Measurements from ENCODE around the gene CSH2.

Gene CSH2

DNA sequence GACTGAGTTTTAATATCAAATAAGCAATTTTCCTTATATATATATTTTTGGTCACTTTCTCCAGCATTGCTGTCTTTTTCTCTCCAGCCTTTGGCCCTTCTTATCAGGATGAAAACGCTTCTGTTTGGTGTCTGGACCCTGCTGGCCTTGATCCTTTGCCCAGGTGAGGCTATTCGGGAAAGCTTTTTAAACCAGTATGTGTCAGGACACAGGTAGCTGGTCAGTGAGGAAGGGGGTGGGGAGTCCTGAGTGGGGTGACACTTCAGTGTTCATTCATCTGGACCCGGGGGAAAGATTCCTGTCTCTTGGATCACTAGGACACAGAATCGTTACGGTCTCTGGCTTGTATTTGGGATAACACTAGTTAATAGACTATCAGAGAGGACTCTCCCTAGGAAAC lies 18.8 kb downstream of the CSH2 start:
- DNase-seq, result no peak

DNA sequence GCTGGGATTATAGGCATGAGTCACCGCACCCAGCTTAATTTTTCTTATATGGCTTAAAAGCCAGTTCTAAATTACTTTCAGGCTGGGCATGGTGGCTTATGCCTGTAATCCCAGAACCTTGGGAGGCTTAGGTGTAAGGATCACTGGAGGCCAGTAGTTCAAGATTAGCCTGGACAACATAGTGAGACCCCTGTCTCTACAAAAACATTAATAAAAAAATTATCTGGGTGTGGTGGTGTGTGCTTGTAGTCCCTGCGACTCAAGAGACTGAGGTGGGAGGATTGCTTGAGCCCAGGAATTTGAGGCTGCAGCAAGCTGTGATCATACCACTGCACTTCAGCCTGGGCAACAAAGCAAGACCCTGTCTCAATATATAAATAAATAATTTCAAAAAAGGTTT lies 20.2 kb downstream of the CSH2 start:
- no peak for DNase-seq

DNA sequence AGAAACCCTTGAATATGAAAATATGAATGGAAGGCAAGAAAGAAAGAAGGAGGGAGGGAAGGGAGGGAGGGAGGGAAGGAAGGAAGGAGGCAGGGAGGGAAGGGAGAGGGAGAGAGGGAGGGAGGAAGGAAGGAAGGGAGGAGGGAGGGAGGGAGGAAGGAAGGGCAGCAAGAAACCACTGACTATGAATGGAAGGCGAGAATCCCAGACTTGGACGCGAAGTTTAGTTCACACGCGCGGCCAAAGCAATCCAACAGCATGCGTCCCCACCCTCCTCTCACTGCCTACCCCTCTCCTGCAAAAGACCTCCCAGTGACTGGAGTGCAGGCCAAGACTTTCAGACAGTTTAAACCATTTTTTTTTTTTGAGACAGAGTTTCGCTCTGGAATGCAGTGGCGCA lies 23.1 kb downstream of the CSH2 start:
- no peak for DNase-seq

DNA sequence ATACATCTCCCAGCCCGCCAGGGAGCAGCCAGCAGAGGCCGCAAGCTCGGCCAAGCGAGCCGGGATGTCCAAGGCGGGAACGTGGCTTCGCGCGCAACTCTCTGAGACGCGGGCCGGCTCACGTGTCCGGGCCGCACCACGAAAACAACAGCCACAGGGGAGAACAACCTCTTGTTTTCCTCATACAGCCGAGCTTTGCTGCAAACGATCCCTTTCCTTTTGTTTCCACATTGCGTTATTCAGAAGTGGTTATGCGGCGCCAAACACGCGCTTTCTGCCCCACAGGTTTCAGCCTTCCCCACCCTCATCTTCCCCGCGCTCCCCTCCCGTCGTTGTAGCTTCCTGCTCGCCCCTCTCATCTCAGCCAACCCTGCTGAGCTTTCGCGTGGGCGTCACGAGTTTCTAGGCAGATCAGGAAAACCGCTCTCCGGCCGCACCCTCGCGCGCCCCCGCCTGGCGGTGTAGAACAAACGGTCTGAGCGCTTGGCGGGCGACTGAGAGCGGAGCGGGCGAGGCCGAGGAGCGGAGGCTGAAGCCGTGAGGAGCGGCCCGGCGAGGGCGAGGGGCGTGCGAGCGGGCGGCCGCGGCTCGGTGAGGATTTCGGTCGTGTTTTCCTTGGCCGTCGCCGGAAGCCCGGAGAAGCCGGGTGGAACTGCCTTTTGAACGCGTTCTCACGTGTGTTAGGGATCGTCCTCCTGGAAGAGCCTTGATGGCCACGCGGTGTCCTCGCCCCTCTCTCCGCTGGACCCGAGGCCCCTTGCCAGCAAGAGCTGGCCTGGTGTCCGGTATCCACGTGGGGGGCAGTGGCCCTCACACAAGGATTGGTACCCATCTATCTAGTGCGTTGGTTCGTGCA lies 24.4 kb downstream of the CSH2 start:
- DNase-seq, result peak; percentile 88

DNA sequence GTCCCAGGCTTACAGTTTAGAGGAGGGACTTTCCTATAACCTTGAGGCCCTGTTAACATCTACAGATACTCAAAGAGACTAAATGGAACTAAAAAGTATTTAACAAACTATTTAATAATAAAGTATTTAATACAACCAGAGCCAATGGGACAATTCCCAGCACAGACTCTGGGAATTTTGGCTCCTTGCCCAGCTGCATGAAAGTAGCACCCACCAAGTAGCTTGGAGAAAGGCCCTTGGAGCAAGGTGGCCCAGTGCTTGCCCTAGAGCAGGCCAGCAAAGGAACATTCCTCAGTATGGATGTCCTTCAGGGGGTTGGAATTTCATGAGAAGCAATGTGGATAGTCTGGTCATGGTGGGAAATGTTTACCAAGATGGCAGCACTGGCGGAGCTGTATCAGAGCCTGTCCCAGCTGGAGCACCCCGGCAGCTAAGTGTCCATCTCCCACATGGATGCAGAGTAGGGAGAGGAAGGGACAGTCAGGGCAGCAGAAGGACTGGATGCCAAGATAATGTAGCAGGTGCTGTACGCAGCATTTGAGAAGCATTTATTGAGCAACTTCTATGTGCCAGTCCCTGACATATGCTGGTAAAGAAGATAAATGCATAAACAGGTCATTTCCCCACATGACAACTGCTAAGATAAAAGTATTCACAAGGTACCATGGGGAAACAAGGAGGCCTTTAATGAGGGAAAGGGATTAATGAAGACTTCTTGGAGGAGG lies 25.8 kb downstream of the CSH2 start:
- no peak for DNase-seq

DNA sequence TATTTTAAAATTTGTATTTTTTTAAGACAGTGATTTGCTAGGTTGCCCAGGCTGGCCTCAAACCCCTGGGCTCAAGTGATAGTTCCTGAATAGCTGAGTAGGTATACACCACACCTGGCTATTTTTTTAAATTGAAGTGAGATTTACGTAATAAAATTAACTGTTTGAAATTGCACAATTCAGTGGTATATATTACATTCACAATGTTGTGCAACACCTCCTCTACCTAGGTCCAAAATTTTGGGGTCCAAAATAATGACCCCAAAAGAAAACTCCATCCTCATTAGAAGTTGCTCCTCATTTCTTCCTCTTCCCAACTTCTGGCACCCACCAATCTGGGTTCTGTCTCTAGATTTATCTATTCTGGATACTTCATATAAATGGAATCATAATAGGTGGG lies 28.0 kb downstream of the CSH2 start:
- no peak for DNase-seq

DNA sequence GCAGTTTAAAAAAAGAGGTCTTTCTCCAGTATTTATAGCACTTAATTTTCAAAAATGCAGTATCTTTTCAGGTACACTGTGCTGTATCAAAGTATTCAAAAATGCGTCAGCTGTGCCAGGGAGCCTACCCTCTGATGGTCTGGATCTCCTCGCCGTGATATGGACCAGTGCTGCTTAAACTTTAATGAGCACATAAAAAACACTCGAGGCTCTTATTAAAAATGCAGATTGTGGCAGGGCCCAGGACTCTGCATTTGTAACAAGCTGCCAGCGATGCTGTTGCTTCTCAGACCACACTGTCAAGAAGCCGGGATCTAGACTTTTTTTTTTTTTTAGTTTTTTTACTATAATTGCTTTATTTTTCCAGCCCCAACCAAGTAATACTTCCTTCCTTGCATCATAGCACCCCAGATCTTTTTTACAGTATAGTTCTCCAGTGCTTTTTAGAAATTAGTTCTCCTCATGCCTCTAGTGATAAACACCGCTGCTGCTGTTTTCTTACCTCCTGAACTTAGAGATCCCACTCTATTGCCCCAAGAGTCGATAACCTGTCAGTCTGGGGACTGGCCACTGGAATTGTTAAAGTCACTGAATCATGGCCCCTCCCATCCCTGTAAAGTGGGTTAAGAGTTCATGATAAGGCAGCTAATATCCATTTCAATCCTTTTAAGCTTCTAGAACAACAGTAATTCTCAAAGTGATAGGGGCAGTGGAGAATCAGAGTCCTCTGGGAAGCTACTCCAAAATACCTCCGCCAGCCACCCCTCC lies 29.4 kb downstream of the CSH2 start:
- DNase-seq, result no peak

DNA sequence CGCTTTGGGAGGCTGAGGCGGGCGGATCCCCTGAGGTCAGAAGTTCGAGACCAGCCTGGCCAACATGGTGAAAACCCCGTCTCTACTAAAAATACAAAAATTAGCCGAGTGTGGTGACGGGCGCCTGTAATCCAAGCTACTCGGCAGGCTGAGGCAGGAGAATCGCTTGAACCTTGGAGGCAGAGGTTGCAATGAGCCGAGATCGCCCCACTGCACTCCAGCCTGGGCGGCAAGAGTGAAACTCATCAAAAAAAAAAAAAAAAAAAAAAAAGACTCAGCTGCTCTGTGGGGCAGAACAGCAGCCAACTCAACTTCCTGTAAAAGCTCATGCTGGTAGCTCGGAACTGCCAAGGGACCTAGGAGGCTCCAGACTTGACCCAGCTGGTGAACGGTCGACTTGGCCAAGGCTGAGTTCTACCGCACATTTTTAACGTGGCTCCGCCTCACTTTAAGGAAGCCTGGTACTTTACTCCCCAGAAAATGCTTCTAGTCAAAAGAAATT lies 30.0 kb downstream of the CSH2 start:
- DNase-seq, result peak; percentile 53

DNA sequence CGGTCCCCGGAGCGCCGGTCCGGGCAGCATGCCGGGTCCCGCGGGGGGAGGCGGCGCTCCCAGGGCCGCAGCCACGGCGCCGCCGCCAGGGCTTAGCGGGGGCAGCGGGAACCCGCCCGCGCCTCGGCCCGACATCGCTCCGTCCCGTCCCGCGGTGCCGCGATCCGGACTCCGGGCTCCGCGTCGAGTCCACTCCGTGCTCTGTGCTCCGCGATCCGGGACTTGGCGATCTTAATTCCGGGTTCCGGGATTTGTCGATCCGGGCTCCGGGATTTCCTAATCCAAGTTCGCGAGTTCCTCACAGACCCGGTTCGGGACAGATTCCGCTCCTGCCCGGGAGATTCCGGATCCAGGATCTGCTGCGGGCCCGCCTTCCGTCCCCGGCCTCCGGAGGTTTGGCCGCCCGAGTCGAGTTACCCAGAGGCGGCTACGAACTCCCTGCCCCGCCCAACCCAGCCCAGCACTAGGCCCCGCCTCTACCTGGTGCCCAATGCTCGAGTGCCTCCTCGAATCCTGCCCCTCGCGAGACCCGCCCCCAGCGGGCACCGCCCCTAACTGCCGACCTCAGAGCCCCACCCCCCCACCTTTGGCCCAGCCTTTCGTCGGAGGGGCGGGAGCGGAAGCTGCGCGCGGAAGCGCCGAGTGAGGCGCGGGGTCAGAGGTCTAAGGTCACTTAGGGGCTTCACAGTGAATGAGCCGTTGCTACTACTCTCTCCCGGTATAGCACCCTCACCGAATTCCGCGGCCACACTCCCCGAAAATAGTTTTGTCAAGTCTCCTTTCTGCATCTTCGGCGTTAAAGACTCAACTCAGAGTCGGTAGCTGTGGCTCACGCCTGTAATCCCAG lies 30.7 kb downstream of the CSH2 start, which contains the start of gene SMARCD2:
SMARCD2 (minus strand) TSS at position 146 of the 847 bp plus-strand sequence; CDS start at position 135, 11 bp downstream.
- peak; percentile 98 for DNase-seq

DNA sequence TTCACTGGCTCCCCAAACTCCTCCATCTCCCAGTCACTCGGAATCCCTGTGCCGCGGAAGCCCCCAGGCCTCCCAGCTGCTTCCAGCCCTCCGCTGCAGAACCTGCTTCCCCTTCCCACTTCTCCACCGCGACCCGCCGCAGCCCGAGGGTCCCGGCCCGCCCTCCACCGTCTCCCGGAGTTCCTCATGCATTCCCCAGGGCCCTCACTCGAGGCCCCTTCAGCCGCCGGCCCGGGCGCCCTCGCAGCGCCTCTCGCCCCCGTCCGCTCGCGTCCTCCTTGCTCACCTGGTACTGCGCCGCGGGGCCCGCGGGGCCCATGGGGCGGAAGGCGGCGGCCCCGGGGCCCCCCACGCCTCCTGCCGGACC lies 31.3 kb downstream of the CSH2 start:
- no peak for DNase-seq

DNA sequence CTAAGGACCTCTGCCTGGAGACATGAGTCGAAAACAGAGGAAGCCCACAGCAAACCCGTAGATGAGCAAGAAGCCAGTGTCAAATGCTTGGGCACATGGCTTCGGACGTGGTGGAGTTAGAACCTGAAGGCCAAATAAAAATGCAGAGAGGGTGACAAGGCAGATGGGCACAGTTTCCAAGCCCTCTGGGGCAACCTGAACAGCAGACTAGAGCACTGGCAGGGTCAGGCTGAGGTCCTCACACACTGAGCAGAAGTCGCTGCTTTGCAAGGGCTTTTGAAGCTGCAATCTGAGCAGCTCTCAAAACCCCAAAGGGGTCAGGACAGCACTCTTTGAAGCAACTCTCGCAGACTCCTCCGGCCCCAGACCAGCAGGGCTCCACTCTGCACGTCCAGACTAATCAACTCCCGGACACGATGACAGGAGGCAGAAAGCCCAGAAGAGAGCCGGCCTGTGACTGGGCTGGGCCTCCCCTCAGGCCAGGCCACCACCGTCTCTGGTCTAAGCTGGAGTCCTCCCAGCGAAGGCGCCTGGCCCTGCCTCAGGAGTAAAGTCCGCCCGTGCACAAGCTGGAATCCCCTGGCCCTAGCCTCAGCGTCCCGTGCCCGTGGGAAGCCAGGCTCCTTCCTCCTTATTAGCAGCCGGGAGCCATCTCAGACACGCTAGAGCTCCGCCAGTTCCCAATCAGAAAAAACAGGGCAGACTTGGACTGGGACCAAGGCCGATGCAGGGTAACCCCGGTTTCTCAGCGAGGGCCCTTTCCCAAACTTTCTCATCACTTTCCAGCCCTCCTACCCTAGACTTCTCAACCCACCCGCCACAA lies 31.9 kb downstream of the CSH2 start:
- peak; percentile 50 for DNase-seq

DNA sequence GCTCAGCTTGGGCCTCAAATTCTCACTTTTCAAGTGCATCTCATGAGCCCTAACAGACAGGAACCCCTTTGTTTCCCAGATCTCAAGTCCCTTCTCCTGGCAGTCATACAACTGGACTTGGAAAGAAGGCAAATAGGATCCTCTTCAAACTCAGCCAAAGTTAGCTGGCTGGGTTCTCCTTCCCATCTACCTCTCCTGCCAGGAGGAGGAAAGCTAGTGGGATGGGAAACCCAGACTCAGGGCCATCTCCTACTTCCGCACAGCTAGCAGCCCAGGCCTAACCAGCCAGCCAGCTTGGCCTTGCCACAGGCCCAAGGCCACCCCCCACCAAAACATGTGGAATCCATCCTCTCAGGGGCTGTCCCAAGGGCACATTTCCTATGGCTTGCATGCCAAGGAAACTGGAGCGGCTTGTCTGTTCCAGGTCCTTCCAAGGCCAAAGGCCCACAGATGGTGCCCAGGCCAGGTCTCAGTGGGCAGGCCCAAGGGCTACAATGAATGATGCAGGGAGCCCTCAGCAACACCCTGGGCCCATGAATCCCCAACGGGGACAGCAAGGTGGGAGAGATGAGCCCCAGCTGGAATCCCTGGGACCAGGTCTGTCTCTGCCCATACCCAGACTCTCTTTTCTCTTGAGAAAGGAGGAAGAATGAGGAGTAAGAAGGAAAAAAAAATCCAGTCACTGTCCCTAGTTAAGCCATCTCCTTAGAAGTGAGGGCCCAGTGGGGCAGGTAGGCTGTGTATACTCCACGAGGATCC lies 32.7 kb downstream of the CSH2 start:
- DNase-seq, result no peak

DNA sequence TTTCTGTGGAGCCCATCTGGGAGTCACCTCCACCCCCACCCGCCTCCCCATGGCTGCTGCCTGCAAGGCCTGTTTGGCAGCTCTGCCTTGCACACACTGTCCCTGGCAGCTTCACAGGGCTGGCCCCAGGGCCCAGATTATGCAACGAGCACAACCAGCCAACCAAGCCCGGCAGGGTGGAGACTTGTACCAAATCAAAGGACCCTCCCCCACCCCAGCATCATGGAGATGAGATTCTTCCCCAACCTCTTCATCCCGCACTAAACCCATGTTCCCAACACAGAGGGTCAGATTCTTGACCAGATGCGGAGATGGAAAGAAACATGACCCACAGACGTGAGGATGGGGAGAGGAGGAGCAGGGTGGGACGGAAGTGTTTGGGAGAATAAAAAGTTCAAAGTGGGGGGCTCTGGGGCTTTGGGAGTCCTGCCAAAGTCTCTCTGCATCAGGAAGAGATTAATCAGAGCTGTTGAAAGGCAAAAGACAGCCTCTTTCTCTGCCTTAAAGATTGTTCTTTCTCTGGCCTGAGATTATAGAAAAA lies 34.8 kb downstream of the CSH2 start:
- DNase-seq, result no peak

DNA sequence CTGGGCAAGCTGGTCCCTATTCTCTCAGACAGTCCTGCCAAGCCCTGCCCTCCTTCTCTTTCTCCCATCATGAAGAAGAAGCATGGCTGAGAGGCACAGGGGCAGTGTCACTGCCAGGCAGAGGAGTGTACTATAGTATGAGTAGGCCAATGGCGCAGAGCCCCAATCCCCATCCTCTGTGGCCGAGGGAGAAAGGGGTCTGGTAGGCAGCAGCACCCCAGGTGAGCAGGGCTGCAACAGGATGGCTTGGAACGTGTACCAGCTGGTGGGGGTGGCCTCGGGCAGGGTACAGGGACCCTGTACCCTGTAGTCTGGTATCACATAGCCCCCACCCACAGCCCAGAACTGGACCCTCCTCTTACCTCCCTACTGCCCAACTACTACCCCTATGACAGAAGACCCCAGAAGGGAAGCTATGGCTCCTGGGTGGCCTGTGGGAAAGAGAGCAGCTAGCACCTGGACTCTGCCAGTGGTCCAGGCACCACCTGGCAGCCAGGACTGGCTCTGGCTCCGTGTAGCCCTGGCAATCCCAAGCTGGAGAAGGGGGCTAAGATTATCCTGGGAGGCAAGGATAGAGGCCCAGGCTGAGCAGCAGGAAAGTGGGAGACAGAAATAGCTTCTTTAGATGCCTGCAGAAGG lies 35.4 kb downstream of the CSH2 start:
- DNase-seq, result no peak

DNA sequence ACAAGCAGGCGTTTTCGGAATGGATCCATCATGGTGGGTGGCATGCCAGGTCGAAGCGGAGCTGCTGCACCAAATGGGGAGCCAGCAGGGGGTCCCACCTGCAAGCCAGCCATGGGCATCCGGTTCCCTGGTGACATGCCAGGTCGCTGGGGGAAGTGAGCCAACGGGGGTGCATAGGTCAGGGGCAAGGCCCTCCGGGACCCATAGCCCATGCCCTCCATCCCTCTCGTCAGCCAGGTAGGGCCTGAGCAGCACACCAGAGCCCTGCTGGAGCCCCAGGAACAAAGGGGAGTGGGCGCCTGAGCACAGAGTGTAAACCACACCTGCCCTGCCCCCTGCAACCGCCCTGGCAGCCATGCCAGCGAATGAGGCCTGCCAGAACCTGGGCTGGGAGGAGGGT lies 36.0 kb downstream of the CSH2 start:
- no peak for DNase-seq

DNA sequence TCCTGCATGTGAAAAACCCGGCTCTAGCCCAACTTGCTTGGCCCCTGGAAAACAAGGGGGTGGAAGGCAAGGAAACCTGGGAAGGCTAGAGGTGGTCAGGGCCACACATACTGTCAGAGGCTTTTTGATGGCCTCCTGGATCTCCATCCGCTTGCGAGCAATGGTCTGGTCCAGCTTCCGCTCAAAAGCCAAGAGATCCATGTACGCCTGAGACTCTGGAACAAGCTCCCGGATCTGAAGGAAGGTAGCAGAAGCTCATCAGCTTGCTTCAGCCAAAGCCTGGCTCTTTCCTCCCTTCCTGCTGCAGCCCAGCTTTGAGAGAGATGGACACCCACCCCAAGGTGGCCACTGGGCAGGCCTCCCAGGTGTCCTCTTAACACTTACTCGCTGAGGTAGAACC lies 36.7 kb downstream of the CSH2 start:
- no peak for DNase-seq

DNA sequence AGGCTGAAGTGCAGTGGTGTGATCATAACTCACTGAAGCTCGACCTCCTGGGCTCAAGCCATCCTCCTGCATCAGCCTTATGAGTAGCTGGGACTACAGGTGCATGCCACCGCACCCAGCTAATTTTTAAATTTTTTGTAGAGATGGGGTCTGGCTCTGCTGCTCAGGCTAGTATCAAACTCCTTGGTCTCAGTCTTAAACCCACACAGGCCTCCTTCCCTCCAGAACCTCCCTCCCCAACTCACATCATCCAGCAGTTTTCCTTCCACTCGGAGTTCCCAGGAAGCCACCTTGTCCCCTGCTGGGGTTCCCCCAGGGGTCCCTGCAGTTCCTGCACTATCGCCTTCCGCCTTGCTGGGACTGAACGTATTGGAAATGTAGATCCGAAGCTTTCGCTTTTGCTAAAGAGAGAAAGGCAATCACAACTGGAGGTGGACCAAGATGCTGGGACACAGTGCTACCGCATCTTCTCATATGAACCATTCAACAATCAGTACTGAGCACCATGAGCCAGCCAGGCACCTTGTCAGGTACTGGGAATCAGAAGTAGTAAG lies 38.2 kb downstream of the CSH2 start:
- no peak for DNase-seq

DNA sequence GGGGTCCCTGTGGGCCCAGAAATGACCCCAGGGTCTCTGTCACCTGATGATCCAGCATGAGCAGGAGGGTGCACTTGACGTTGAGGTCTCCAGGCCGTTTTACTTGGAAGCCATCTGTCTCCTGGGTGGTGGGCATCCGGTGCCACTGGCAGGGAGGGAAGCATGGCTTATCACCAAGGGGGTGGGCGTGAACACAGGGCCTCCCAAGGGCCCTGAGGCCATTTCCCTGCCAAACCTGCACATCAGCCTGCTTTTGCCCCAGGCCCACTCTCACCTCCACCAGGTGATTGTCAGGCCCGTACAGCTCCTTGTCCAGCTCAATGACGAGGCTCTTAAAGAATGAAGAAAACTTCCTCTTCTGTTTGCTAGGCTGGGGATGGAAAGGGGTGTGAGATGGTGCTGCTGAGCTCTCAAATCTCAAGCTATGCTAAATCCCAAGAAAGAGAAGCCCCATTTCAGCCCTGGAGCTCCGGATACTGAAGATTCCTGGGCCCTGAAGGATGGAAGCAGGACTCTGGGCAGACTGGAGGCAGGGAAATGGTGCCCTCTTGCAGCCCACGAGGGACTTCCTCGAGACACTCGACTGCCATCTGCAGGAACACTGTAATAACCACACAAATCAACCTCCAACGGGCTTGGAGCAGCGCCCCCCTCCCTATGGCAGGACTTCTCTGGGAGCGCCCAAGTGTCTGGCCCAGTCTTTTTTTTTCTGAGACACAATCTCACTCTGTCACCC lies 38.9 kb downstream of the CSH2 start:
- peak; percentile 83 for DNase-seq
